HAP-1 (cell line): ENCODE results near the gene ZMYM2.

Experiments
- DNase-seq, 2 experiments: peaks; one replicate each; pipeline ENCODE4 v3.0.0-alpha.2; 2016 to 2020; ENCODE audit warnings: low spot score in 2 of 2
- H3K27me3 ChIP-seq: fragments of 250-450 bp; sonication (Bioruptor Pico); 2 replicates; pipeline ENCODE4 v1.5.1; 2020; ENCODE audit warnings: low read depth, mild to moderate bottlenecking, moderate library complexity
- H3K36me3 ChIP-seq: fragments of 250-450 bp; sonication (Bioruptor Pico); replicated peaks from 2 replicates; pipeline ENCODE4 v1.5.1; 2020; ENCODE audit warnings: mild to moderate bottlenecking
- H3K4me1 ChIP-seq: fragments of 250-450 bp; sonication (Bioruptor Pico); 2 replicates; pipeline ENCODE4 v1.5.1; 2020; ENCODE audit warnings: mild to moderate bottlenecking
- H3K4me3 ChIP-seq: fragments of 250-450 bp; sonication (Bioruptor Pico); 2 replicates; pipeline ENCODE4 v1.5.1; 2020; ENCODE audit warnings: mild to moderate bottlenecking, moderate library complexity
- H3K9me3 ChIP-seq: fragments of 250-450 bp; sonication (Bioruptor Pico); 2 replicates; pipeline ENCODE4 v1.5.1; 2020; ENCODE audit warnings: mild to moderate bottlenecking, moderate library complexity
- in situ Hi-C: fragments of 300-500 bp; cut with MboI; formaldehyde crosslinking; loops from 3 replicates; pipeline ENCODE4 v1.14.3; 2020; ENCODE audit warnings: low sequenced_read_pairs, inconsistent platforms, mixed read lengths

The ZMYM2 gene

DNA sequence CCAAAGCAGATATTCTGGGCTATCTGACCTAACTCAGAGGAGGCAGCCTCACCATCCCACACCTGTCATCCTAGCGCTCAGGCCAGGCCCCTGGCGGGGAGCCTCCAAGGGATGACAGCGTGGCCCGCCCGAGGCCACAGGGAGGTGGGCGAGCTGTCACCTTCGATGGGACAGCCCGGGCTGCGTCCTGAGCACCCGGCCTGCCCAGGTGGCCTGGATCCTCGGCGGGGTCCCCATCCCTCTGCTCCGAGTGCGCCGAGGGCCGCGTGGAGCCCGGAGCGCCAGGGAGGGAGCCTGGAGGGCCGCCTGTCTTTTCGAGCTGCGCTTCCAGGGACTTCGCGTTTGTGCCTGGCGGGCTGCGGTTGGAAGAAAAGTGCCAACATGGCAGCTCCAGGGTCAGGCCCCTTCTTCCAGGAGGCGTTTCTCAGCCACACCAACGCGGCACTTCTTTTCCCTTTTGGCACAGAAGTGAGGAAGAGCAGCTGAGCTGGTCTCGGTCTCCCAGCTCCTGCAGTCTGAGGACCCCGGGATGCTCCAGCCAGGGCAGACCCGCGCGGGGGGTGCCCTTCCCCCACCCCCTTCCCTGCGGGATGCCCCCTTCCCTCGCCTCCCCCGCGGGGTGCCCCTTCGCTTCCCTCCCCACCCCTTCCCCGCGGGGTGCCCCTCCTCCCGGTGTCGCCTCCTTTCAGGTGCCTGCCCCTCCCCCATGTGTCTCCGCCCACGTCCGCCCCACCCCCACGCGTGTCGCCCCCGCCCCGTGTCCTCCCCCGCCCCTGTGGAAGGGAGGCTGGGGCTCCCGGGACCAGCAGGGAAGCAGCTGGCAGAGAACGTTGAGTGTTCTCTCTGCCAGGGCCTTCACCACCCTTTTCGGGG lies 160.0 kb downstream of the ZMYM2 start:
- Histone ChIP-seq H3K27me3 (no peaks in the 10 kb centered on the region), H3K36me3 (no peaks in the 10 kb centered on the region), H3K4me1 (peaks cover 5% of the 10 kb centered on the region), H3K9me3 (no peaks in the 10 kb centered on the region), H3K4me3 (no peak overlapping the region)
- no peak for DNase-seq
- in situ Hi-C loops, result no loop called here

DNA sequence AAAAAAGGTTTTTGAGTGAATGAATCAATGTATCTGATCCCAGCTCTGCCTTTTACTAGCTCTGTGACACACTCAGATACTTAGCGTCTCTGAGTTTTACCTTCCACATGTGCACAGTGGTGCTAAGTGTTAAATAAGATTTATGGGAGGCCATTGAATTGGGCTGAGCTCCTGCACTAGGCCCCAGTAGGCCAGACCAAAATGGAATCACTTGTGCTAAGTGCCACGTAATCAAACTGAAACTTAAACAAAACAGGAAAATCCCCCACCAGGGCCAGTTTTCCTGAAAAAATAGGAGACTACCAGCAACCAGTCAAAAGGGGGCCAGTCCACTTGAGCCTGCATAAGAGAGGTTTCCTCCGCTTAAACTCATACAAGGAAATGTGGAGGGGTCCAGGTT lies 161.4 kb downstream of the ZMYM2 start:
- no peak overlapping the region for H3K4me3 ChIP-seq
- no peak for DNase-seq

DNA sequence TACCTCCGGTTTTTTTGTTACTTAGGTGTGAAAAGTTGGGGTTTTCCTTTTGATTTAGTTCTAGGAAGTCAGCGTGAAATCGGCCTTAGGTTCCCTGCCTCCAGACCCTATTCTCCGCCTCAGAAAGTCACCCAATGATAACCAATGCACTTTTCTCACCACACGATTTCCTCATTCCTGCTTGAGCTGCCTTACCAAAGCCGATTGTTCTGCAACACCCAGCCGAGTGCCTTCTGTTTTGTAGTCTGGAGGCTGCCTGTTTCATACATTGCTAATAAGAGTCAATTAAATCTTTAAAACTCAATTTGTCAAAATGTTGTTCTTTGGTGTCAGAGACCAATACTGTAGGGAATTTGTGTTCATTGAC lies 162.6 kb downstream of the ZMYM2 start:
- Histone ChIP-seq H3K27me3 (no peaks in the 10 kb centered on the region), H3K4me1 (peaks cover 5% of the 10 kb centered on the region), H3K9me3 (no peaks in the 10 kb centered on the region), H3K4me3 (no peak overlapping the region), H3K36me3 (no peaks in the 10 kb centered on the region)
- DNase-seq, result no peak
- in situ Hi-C loops, result no loop called here

More for the DNA sequence above, 161.4 kb downstream of the ZMYM2 start:
- Histone ChIP-seq H3K9me3 (no peaks in the 10 kb centered on the region), H3K36me3 (no peaks in the 10 kb centered on the region), H3K27me3 (no peaks in the 10 kb centered on the region), H3K4me1 (peaks cover 5% of the 10 kb centered on the region)
- in situ Hi-C loops, result no loop called here

DNA sequence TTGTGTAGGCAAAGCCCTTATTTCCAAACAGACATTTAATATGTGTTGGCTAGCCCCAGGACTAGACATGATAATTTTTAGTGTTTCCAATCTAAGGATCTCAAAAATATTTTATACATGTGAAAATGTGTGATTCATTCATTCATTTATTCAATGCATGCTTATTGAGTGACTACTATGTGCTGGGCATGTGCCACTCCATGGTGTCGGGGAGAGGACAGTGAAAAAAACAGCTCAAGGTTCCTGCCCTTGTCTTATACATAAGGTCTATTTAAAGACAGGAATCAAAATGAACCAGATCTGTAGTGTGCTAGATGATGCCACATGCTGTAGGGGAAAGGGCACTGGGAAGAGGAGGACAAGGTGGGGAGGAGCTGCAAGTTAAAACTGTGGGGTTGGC lies 165.8 kb downstream of the ZMYM2 start:
- H3K27me3 ChIP-seq, result no peaks in the 10 kb centered on the region

DNA sequence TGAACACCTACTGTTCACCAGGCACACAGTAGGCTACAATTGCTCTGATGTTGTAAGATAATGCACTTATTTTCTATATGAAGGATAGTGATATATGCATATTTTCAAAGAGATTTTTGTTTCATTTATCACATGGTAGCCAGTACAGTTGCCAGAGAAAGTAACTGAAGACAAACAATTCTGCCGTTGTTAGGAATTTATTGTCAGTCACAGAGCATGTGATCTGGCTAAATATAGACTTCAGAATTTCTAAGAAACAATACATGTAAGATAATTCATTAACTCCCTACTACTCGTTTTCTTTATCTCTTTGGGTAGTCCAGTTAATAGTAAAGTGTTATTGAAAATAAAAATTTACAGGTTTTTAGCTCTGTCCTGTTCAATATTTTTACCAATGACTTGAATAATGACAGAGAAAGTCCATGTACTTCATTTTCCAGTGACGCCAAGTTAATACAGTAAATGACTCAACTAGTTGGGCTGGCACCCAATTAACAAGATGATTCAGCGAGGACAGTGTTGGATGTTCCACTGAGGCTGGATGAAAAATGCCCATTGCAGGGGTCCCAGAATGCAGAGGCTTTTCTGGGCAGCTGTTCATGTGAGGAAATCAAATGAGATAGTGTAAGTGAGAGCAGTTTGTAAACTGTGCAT lies 166.7 kb downstream of the ZMYM2 start:
- in situ Hi-C loops, result no loop called here
- Histone ChIP-seq H3K4me1 (peaks cover 5% of the 10 kb centered on the region), H3K4me3 (no peak overlapping the region), H3K27me3 (no peaks in the 10 kb centered on the region), H3K36me3 (no peaks in the 10 kb centered on the region), H3K9me3 (no peaks in the 10 kb centered on the region)
- DNase-seq, result no peak

More for the DNA sequence above, 165.8 kb downstream of the ZMYM2 start:
- DNase-seq, result no peak
- no peaks in the 10 kb centered on the region for H3K9me3 ChIP-seq
- H3K4me3 ChIP-seq, result no peak overlapping the region
- no peaks in the 10 kb centered on the region for H3K36me3 ChIP-seq
- peaks cover 5% of the 10 kb centered on the region for H3K4me1 ChIP-seq
- in situ Hi-C loops, result no loop called here

DNA sequence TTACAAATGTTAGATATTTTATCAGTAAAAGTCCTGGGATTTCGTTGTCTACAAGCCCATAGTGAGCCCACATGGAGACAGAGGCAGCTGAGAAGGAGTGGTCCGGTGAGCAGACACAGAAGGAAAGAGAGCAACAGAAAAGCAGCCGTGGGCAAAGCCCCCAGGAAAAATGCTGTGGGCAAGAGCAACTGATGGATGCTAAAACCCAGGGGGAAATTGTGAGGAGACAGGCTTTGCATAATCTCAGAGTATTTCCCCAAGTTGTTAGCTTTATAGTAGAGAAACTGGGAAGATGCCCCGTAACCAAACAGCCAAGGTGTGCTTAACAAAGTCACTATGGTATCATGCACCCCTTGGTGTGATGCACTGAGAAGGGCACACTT lies 167.2 kb downstream of the ZMYM2 start:
- H3K9me3 ChIP-seq, result no peaks in the 10 kb centered on the region
- in situ Hi-C loops, result no loop called here
- H3K27me3 ChIP-seq, result no peaks in the 10 kb centered on the region
- H3K36me3 ChIP-seq, result no peaks in the 10 kb centered on the region
- H3K4me3 ChIP-seq, result no peak overlapping the region
- H3K4me1 ChIP-seq, result peaks cover 5% of the 10 kb centered on the region
- no peak for DNase-seq

DNA sequence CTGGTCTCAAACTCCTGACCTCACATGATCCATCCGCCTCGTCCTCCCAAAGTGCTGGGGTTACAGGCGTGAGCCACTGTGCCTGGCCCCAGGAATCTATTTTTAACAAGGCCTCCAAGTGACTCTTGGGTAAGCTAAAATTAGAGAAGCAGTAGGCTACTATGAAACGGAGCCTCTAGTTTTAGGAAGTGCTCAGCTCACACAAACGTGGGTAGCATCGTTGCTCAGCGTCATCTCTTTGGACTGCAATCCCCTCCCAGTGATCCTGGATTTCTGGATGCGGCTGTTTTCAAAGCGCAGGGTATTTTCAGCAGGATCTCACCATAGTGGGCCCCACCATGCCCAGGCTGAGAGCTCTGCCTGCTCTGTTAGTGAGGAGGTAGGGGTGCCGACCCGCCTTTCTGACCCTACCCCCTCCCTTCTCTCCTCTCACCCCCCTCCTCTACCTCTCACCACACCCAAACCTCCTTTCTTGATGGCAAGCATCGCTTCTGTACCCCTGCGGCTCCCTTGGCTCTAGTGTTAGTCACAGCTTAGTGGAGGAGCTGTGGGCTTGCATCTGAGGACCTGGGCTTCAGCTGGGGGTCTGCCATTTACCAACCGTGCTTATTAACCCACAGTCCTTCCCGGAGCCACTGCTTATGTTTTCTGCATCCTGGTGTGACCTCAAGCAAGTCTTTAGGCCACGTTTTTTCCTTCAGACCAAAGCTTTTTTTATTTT lies 168.2 kb downstream of the ZMYM2 start:
- peaks cover 2% of the 10 kb centered on the region for H3K4me1 ChIP-seq
- no peak for DNase-seq
- H3K9me3 ChIP-seq, result no peaks in the 10 kb centered on the region
- no peaks in the 10 kb centered on the region for H3K36me3 ChIP-seq
- H3K27me3 ChIP-seq, result no peaks in the 10 kb centered on the region
- in situ Hi-C loops, result no loop called here
- no peak overlapping the region for H3K4me3 ChIP-seq

DNA sequence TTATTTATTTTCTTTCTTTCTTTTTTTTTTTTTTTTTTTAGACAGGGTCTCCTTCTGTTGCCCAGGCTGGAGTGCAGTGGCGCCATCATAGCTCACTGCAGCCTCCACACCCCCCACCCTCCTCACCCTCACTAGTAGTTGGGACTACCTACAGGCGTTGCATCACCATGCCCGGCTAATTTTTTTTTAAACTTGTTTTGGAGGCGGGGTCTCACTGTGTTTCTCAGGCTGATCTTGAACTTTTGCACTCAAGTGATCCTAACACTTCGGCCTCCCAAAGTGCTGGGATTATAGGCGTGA lies 168.7 kb downstream of the ZMYM2 start:
- in situ Hi-C loops, result no loop called here
- no peak for DNase-seq
- no peak overlapping the region for H3K4me3 ChIP-seq

DNA sequence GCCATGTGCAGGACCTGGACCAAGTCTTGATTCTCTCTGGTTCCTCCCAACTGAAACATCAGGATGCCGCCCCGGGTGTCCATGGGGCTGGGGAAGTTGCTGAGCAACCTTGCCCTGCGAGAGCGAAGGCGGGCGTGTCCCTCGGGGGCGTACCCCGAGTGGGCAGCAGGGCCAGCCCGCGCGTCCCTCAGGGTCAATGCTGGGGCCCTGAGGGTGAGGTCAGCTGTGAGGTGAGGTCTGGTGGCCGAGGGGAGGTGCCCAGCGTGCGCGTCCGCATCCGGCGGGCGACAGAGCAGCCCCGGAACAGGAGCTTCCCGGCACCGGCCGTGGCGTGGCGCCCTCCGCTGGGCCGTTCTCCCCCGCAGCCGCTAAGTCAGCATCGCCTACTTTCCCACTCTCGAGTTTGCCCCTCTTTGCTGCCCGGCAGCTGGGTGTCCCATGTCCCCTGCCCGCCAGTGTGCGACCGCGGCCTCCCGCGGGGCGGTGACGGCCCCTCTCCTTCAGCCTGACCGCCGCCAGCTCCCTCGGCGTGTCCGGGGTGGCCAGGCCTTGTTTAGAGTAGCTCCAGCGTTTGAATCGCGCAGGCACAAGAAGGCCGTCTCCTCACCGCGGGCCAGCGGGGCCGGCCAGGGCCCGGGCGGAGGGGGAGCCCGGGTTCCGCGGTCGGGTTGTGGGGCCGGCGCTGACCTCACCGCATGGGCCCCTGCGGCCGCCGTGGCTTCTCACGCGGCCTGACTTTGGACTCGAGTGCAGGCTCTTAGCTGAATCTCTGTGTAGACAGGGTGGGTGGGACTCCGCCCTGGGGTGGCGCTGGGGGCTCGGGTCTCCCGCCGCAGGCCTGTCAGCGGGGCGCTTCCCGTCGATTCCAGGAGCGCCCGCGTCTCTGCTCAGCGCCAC lies 169.3 kb downstream of the ZMYM2 start:
- no peak overlapping the region for H3K4me3 ChIP-seq
- in situ Hi-C loops, result no loop called here

More for the DNA sequence above, 168.7 kb downstream of the ZMYM2 start:
- Histone ChIP-seq H3K36me3 (no peaks in the 10 kb centered on the region), H3K4me1 (no peaks in the 10 kb centered on the region), H3K27me3 (no peaks in the 10 kb centered on the region), H3K9me3 (no peaks in the 10 kb centered on the region)

DNA sequence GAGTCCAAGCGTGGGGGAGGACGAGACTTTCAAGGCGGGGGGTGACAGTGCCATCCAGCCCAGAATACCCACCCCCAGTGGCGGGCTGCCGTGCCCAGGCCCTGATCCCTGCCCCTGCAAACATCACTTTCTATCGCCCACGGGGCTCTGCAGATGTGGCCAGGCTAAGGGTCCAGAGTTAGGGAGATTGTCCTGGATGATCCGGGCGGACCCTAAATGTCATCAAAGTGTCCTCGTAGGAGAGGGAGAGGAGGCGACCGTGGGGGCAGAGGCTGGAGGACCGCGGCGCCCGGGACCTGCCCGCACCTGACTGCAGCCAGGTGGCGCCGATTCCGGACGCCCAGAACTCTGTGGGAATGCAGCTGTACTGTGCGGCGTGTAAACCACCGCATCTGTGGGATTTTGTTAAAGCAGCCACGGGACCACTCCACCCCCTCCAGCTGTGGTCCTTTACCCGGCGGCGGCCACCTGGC lies 170.0 kb downstream of the ZMYM2 start:
- Histone ChIP-seq H3K9me3 (no peaks in the 10 kb centered on the region), H3K4me1 (no peaks in the 10 kb centered on the region), H3K27me3 (no peaks in the 10 kb centered on the region), H3K36me3 (no peaks in the 10 kb centered on the region), H3K4me3 (no peak overlapping the region)
- DNase-seq, result no peak
- in situ Hi-C loops, result no loop called here

More for the DNA sequence above, 169.3 kb downstream of the ZMYM2 start:
- Histone ChIP-seq H3K36me3 (no peaks in the 10 kb centered on the region), H3K4me1 (no peaks in the 10 kb centered on the region), H3K9me3 (no peaks in the 10 kb centered on the region), H3K27me3 (no peaks in the 10 kb centered on the region)
- DNase-seq, result no peak

DNA sequence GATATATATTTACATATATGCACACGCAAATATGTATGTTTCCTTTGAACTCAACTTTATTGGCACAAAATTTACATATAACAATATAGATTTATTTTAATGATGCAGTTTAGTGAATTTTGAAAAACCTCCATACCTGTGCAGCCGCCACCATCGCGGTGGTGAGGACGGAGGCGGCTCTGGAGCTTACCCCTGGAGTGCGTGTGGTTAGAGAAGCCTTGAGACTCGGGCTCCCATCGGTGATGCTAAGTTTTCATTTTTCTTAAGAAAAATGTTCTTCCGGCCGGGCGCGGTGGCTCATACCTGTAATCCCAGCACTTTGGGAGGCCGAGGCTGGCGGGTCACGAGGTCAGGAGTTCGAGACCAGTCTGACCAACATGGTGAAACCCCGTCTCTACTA lies 170.5 kb downstream of the ZMYM2 start:
- Histone ChIP-seq H3K9me3 (no peaks in the 10 kb centered on the region), H3K4me3 (no peak overlapping the region), H3K27me3 (no peaks in the 10 kb centered on the region), H3K36me3 (no peaks in the 10 kb centered on the region), H3K4me1 (no peaks in the 10 kb centered on the region)
- no peak for DNase-seq
- in situ Hi-C loops, result no loop called here

DNA sequence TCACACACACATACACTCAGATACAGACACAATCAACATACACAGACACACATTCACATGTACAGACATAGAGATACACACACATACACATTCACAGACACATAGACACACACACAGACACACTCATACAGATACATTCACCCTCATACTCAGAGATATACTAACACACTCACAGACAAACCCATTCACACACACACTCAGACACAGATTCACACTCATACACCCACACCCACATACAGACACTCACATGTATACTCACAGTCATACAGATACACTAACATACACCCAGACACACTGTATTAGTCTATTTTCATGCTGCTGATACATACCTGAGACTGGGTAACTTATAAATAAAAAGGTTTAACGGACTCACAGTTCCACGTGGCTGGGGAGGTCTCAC lies 171.5 kb downstream of the ZMYM2 start:
- Histone ChIP-seq H3K9me3 (no peaks in the 10 kb centered on the region), H3K36me3 (no peaks in the 10 kb centered on the region), H3K4me3 (no peak overlapping the region), H3K27me3 (no peaks in the 10 kb centered on the region), H3K4me1 (no peaks in the 10 kb centered on the region)
- no peak for DNase-seq
- in situ Hi-C loops, result no loop called here

DNA sequence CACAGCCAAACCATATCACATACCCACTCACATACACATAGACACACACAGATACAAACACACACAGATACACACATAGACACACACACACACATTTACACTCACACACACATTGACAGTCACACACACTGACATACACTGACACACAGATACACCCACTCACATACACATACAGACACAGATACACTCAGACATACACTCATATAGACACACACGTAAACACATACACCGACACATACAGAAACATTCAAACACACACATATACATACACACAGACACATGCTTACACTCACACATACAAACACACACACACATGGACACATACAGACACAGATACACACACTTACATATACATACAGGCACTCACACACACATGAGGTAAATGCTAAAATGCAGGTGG lies 172.1 kb downstream of the ZMYM2 start:
- in situ Hi-C loops, result no loop called here
- H3K27me3 ChIP-seq, result no peaks in the 10 kb centered on the region

More for the DNA sequence above, 172.1 kb downstream of the ZMYM2 start:
- no peaks in the 10 kb centered on the region for H3K36me3 ChIP-seq
- H3K4me1 ChIP-seq, result no peaks in the 10 kb centered on the region
- H3K9me3 ChIP-seq, result no peaks in the 10 kb centered on the region
- DNase-seq, result no peak
- no peak overlapping the region for H3K4me3 ChIP-seq
